Measurements from ENCODE around the gene FAM200A. TPM values are rescaled to one million over a fixed set of nuclear protein-coding genes. Genes with fewer than 3 reads are reported as not detected.
"Not testable (repeated sequence)": the region's sequence is repeated elsewhere in the genome, so short reads cannot be mapped to it uniquely, and the experiment has no call there.

Gene FAM200A
- total RNA-seq: 2.2 TPM

- peak; percentile 98 for ATAC-seq
- DNase-seq (ENCODE audit: low spot score): peak; percentile 83
Measured at GRCh38 chr7:99551767-99552463, at the start of gene FAM200A. FAM200A (minus strand) TSS chr7:99552114; CDS start chr7:99548407, 3,707 bp downstream.

- DNase-seq (ENCODE audit: low spot score) (no peak), ATAC-seq (no peak)
Measured at GRCh38 chr7:99599836-99600235, 47.9 kb upstream of the FAM200A start.

- no peak for ATAC-seq
- no peak for DNase-seq (ENCODE audit: low spot score)
Measured at GRCh38 chr7:99597762-99598501, 46.0 kb upstream of the FAM200A start, which contains the start of gene TMEM225B. TMEM225B (plus strand) TSS chr7:99598267; CDS start chr7:99604389, 6,122 bp downstream.

GRCh38 chr7:99596408-99596955, 44.6 kb upstream of the FAM200A start:
- DNase-seq (ENCODE audit: low spot score): no peak
- no peak for ATAC-seq

GRCh38 chr7:99594948-99595745, 43.2 kb upstream of the FAM200A start:
- DNase-seq (ENCODE audit: low spot score) (no peak), ATAC-seq (no peak)

GRCh38 chr7:99588868-99589267, 37.0 kb upstream of the FAM200A start:
- DNase-seq (ENCODE audit: low spot score): no peak

GRCh38 chr7:99580778-99581332, 28.9 kb upstream of the FAM200A start:
- not testable (repeated sequence) for ATAC-seq; DNase-seq (ENCODE audit: low spot score)

More at GRCh38 chr7:99588868-99589267, 37.0 kb upstream of the FAM200A start:
- ATAC-seq: no peak

- ATAC-seq (peak; percentile 81), DNase-seq (ENCODE audit: low spot score) (no peak)
Measured at GRCh38 chr7:99579956-99580777, 28.3 kb upstream of the FAM200A start.

GRCh38 chr7:99579281-99579955, 27.5 kb upstream of the FAM200A start:
- ATAC-seq: no peak

GRCh38 chr7:99576251-99576650, 24.3 kb upstream of the FAM200A start:
- no peak for ATAC-seq

More at GRCh38 chr7:99579281-99579955, 27.5 kb upstream of the FAM200A start:
- no peak for DNase-seq (ENCODE audit: low spot score)

GRCh38 chr7:99573257-99573656, 21.3 kb upstream of the FAM200A start:
- DNase-seq (ENCODE audit: low spot score) (no peak), ATAC-seq (no peak)

More at GRCh38 chr7:99576251-99576650, 24.3 kb upstream of the FAM200A start:
- DNase-seq (ENCODE audit: low spot score): no peak

GRCh38 chr7:99571768-99572167, 19.9 kb upstream of the FAM200A start:
- DNase-seq (ENCODE audit: low spot score) (no peak), ATAC-seq (no peak)

GRCh38 chr7:99568770-99569169, 16.9 kb upstream of the FAM200A start:
- not testable (repeated sequence) for ATAC-seq; DNase-seq (ENCODE audit: low spot score)

- DNase-seq (ENCODE audit: low spot score): no peak
- ATAC-seq: no peak
Measured at GRCh38 chr7:99563650-99564049, 11.7 kb upstream of the FAM200A start.

GRCh38 chr7:99562832-99563231, 10.9 kb upstream of the FAM200A start:
- DNase-seq (ENCODE audit: low spot score) (no peak), ATAC-seq (no peak)

GRCh38 chr7:99562114-99562784, 10.3 kb upstream of the FAM200A start:
- ATAC-seq: no peak
- no peak for DNase-seq (ENCODE audit: low spot score)

GRCh38 chr7:99561737-99562051, 9.8 kb upstream of the FAM200A start:
- no peak for ATAC-seq
- no peak for DNase-seq (ENCODE audit: low spot score)

- ATAC-seq: no peak
- no peak for DNase-seq (ENCODE audit: low spot score)
Measured at GRCh38 chr7:99560834-99561736, 9.2 kb upstream of the FAM200A start.

Measured in left lobe of liver (tissue), 2 donors.